Thyroid gland (tissue), 4 donors: ENCODE measurements around the gene VEPH1. TPM values are rescaled to one million over a fixed set of nuclear protein-coding genes. Genes with fewer than 3 reads are reported as not detected.
A peak's percentile ranks its signal among the peaks of the same experiment; 100 is the strongest.

ENCODE experiments used
- DNase-seq, 2 donors: peaks; one replicate each; pipeline ENCODE4 v3.0.0-alpha.2; 2019
- H3K27ac ChIP-seq, 3 donors: fragments of 200-600 bp; sonication (generic); 1 replicate in 2 of 3; 2 replicates in 1 of 3; pipeline ENCODE4 v1.5.1; 2016 to 2019; ENCODE audit warnings: mild to moderate bottlenecking in 1 of 3, moderate library complexity in 1 of 3
- H3K27me3 ChIP-seq: fragments of 200-600 bp; sonication (generic); one replicate; pipeline ENCODE4 v1.5.1; 2019
- H3K36me3 ChIP-seq, 2 donors: fragments of 200-600 bp; sonication (generic); one replicate each; pipeline ENCODE4 v1.5.1; 2016 to 2019
- H3K4me1 ChIP-seq, 2 donors: fragments of 200-600 bp; sonication (generic); one replicate each; pipeline ENCODE4 v1.5.1; 2017 to 2019
- H3K4me3 ChIP-seq, 3 donors: fragments of 200-600 bp; sonication (generic); replicated peaks in 1 of 3; 1 replicate in 2 of 3; 2 replicates in 1 of 3; pipeline ENCODE4 v1.5.1; 2016; ENCODE audit warnings: mild to moderate bottlenecking in 1 of 3
- H3K9me3 ChIP-seq: fragments of 200-600 bp; sonication (generic); one replicate; pipeline ENCODE4 v1.5.1; 2017
- POLR2A ChIP-seq, 2 donors: fragments of 450-650 bp; IDR thresholded peaks; one replicate each; pipeline ENCODE4 v1.6.1; 2017; ENCODE audit warnings: antibody characterized with exemption in 2 of 2, mild to moderate bottlenecking in 2 of 2, moderate library complexity in 1 of 2
- WGBS, 2 donors: methylation state at CpG; one replicate each; pipeline ENCODE4 v1.1.5; 2017; 5-methylcytosine and 5-hydroxymethylcytosine counted together
- intact Hi-C: fragments of 100-400 bp; cut with DNase I; formaldehyde crosslinking; loops from one replicate; pipeline ENCODE4 v1.15.1; 2023
- total RNA-seq, 4 donors: library from RNA; depleted of rRNA; stranded (reverse); fragments of >200 nt; gene quantifications; one replicate each; pipeline ENCODE4 v1.2.3, GENCODE V29; 2016
- TF ChIP-seq, protein P1 (sequence below), 6 experiments: fragments of 200-600 bp in 3 of 6; fragments of 450-650 bp in 3 of 6; sonication (generic) in 3 of 6; IDR thresholded peaks; one replicate each; pipeline ENCODE4 v1.5.1; 2016 to 2019; ENCODE audit warnings: antibody characterized with exemption in 6 of 6, mild to moderate bottlenecking in 2 of 6, inconsistent platforms in 1 of 6, moderate library complexity in 1 of 6

The VEPH1 gene
- total RNA-seq, 4 donors from 2014 or later: 1.7 to 12.0 (median 5.0) TPM

- H3K9me3 ChIP-seq: no peaks in the 10 kb centered on the region
- H3K36me3 ChIP-seq: no peaks in the 10 kb centered on the region
- WGBS, 2 donors: 80% methylated on average over 4 of the region's 4 CpGs
- intact Hi-C loops: no loop called here
- H3K4me3 ChIP-seq: no peak overlapping the region
- TF ChIP-seq POLR2A (IDR thresholded peaks at IDR 0.05): no peak
- TF ChIP-seq, protein P1, sequence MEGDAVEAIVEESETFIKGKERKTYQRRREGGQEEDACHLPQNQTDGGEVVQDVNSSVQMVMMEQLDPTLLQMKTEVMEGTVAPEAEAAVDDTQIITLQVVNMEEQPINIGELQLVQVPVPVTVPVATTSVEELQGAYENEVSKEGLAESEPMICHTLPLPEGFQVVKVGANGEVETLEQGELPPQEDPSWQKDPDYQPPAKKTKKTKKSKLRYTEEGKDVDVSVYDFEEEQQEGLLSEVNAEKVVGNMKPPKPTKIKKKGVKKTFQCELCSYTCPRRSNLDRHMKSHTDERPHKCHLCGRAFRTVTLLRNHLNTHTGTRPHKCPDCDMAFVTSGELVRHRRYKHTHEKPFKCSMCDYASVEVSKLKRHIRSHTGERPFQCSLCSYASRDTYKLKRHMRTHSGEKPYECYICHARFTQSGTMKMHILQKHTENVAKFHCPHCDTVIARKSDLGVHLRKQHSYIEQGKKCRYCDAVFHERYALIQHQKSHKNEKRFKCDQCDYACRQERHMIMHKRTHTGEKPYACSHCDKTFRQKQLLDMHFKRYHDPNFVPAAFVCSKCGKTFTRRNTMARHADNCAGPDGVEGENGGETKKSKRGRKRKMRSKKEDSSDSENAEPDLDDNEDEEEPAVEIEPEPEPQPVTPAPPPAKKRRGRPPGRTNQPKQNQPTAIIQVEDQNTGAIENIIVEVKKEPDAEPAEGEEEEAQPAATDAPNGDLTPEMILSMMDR (IDR thresholded peaks at IDR 0.05): no peak
- DNase-seq: no peak
- no peaks in the 10 kb centered on the region for H3K4me1 ChIP-seq
- no peak overlapping the region for H3K27ac ChIP-seq
- no peaks in the 10 kb centered on the region for H3K27me3 ChIP-seq
Observed at GRCh38 chr3:157408499-157409149, 94.6 kb downstream of the VEPH1 start.

- no peak overlapping the region for H3K27ac ChIP-seq
- WGBS, 2 donors: 91 to 93% methylated on average over 3 of the region's 3 CpGs
- H3K27me3 ChIP-seq: no peaks in the 10 kb centered on the region
- H3K9me3 ChIP-seq: no peaks in the 10 kb centered on the region
- no peak overlapping the region for H3K4me3 ChIP-seq
- no peak for DNase-seq
- H3K4me1 ChIP-seq: no peaks in the 10 kb centered on the region
- TF ChIP-seq POLR2A (IDR thresholded peaks at IDR 0.05): no peak
- TF ChIP-seq, protein P1 (IDR thresholded peaks at IDR 0.05): no peak
- intact Hi-C loops: no loop called here
- H3K36me3 ChIP-seq: no peaks in the 10 kb centered on the region
Observed at GRCh38 chr3:157407769-157408168, 95.4 kb downstream of the VEPH1 start.

- no peak overlapping the region for H3K27ac ChIP-seq
- WGBS, 2 donors: 63 to 65% methylated on average over 5 of the region's 5 CpGs
- no peaks in the 10 kb centered on the region for H3K27me3 ChIP-seq
- H3K4me3 ChIP-seq: no peak overlapping the region
- DNase-seq: peak; percentile 8 to 19
- H3K4me1 ChIP-seq: no peaks in the 10 kb centered on the region
- TF ChIP-seq POLR2A (IDR thresholded peaks at IDR 0.05): no peak
- TF ChIP-seq, protein P1 (IDR thresholded peaks at IDR 0.05): no peak
- no peaks in the 10 kb centered on the region for H3K36me3 ChIP-seq
- H3K9me3 ChIP-seq: no peaks in the 10 kb centered on the region
- intact Hi-C loops: no loop called here
Observed at GRCh38 chr3:157406394-157406793, 96.8 kb downstream of the VEPH1 start.

- H3K36me3 ChIP-seq: no peaks in the 10 kb centered on the region
- no peak for TF ChIP-seq POLR2A (IDR thresholded peaks at IDR 0.05)
- TF ChIP-seq, protein P1 (IDR thresholded peaks at IDR 0.05): no peak
- 32 to 33% methylated on average over 2 of the region's 2 CpGs for WGBS, 2 donors
- no peaks in the 10 kb centered on the region for H3K9me3 ChIP-seq
- no peak overlapping the region for H3K27ac ChIP-seq
- no peak overlapping the region for H3K4me3 ChIP-seq
- DNase-seq: no peak
- no peaks in the 10 kb centered on the region for H3K4me1 ChIP-seq
- no peaks in the 10 kb centered on the region for H3K27me3 ChIP-seq
- intact Hi-C loops: no loop called here
Observed at GRCh38 chr3:157405457-157405856, 97.8 kb downstream of the VEPH1 start.

DNA sequence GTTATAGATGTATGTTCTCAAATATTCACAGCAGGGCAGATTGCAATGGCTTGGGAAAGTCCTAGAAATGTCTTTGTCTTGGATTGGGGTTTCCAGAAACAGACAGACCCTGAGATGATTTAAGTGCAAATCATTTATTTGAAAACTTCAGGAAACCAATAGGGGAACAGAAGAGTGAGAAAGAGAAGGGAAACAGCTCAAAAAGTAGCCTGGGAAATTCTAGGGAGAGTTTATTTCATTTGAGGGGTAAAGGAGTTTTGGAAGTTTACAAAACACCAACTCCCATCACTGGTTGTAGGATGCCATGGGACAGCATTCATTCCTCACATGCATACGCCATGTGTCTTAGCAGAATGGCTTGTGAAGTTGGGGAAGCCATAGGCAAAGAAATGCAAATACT, 98.8 kb downstream of the VEPH1 start:
- no peak overlapping the region for H3K4me3 ChIP-seq
- no peak overlapping the region for H3K27ac ChIP-seq
- no peaks in the 10 kb centered on the region for H3K27me3 ChIP-seq
- 31 to 100% methylated on average over 1 of the region's 1 CpG for WGBS, 2 donors
- intact Hi-C loops: no loop called here
- no peaks in the 10 kb centered on the region for H3K36me3 ChIP-seq
- TF ChIP-seq POLR2A (IDR thresholded peaks at IDR 0.05): no peak
- TF ChIP-seq, protein P1 (IDR thresholded peaks at IDR 0.05): no peak
- no peaks in the 10 kb centered on the region for H3K9me3 ChIP-seq
- DNase-seq: no peak
- no peaks in the 10 kb centered on the region for H3K4me1 ChIP-seq
